GM21786 (cell line): ENCODE measurements around the gene MADD.
"Not testable (repeated sequence)": the region's sequence is repeated elsewhere in the genome, so short reads cannot be mapped to it uniquely, and the experiment has no call there.

Experiments
- ATAC-seq: cut with Tn5 transposase; IDR thresholded peaks from one replicate; pipeline ENCODE4 v1.9.1; 2021; ENCODE audit not compliant: unreplicated experiment

Gene MADD

GRCh38 chr11:47274495-47275235 is 4.7 kb downstream of the MADD start:
- ATAC-seq = no peak

- no peak for ATAC-seq
These were observed 7.0 kb downstream of the MADD start for GRCh38 chr11:47276923-47277322.

GRCh38 chr11:47278058-47278457 is 8.1 kb downstream of the MADD start:
- ATAC-seq = no peak

- no peak for ATAC-seq
These were observed 8.8 kb downstream of the MADD start for GRCh38 chr11:47278769-47279168.

- no peak for ATAC-seq
These were observed 10.2 kb downstream of the MADD start for GRCh38 chr11:47280099-47280498.

- ATAC-seq = no peak
These were observed 10.9 kb downstream of the MADD start for GRCh38 chr11:47280860-47281259.

GRCh38 chr11:47282462-47282861 is 12.5 kb downstream of the MADD start:
- ATAC-seq = no peak

- no peak for ATAC-seq
These were observed 14.2 kb downstream of the MADD start for GRCh38 chr11:47284151-47284550.

- ATAC-seq = no peak
These were observed 16.2 kb downstream of the MADD start for GRCh38 chr11:47285969-47286770.

GRCh38 chr11:47288066-47288465 is 18.1 kb downstream of the MADD start:
- ATAC-seq = no peak

- no peak for ATAC-seq
These were observed 19.9 kb downstream of the MADD start for GRCh38 chr11:47289856-47290255.

- no peak for ATAC-seq
These were observed 25.5 kb downstream of the MADD start for GRCh38 chr11:47295385-47295784.

- no peak for ATAC-seq
These were observed 26.1 kb downstream of the MADD start for GRCh38 chr11:47296045-47296444.

GRCh38 chr11:47299078-47299477 is 29.1 kb downstream of the MADD start:
- no peak for ATAC-seq

- ATAC-seq = no peak
These were observed 32.9 kb downstream of the MADD start for GRCh38 chr11:47302853-47303252.

GRCh38 chr11:47305734-47306483 is 36.0 kb downstream of the MADD start:
- no peak for ATAC-seq

- ATAC-seq = no peak
These were observed 36.5 kb downstream of the MADD start for GRCh38 chr11:47306484-47306844.

- ATAC-seq = no peak
These were observed 38.3 kb downstream of the MADD start for GRCh38 chr11:47308050-47308823.

- ATAC-seq = no peak
These were observed 45.1 kb downstream of the MADD start for GRCh38 chr11:47314992-47315391.

GRCh38 chr11:47316501-47316900 is 46.6 kb downstream of the MADD start:
- not testable (repeated sequence) for ATAC-seq
